Heart right ventricle (tissue), 16 donors: ENCODE data around the gene ARHGAP1. TPM values are rescaled to one million over a fixed set of nuclear protein-coding genes. Genes with fewer than 3 reads are reported as not detected.

Experiments
- ATAC-seq, 8 donors: fragments of 200-7000 bp; cut with Tn5 transposase; one replicate each; pipeline ENCODE4 v1.9.1; 2020; ENCODE audit warnings: mild to moderate bottlenecking in 8 of 8, moderate library complexity in 8 of 8, moderate number of reproducible peaks in 1 of 8
- DNase-seq, 2 donors: peaks; one replicate each; pipeline ENCODE4 v3.0.0-alpha.2; 2020
- H3K27ac ChIP-seq, 10 donors: fragments of 200-600 bp; sonication (generic) in 2 of 10; one replicate each; pipeline versions ENCODE4 v1.5.0 to v1.8.0; 2020 to 2022; ENCODE audit warnings: mild to moderate bottlenecking in 3 of 10
- H3K27me3 ChIP-seq, 7 donors: fragments of 200-600 bp; one replicate each; pipeline ENCODE4 v1.8.0; 2021 to 2022; ENCODE audit warnings: mild to moderate bottlenecking in 2 of 7
- H3K36me3 ChIP-seq, 9 donors: fragments of 200-600 bp; sonication (generic) in 1 of 9; one replicate each; pipeline versions ENCODE4 v1.5.0 to v1.8.0; 2020 to 2022; ENCODE audit warnings: mild to moderate bottlenecking in 2 of 9
- H3K4me1 ChIP-seq, 9 donors: fragments of 200-600 bp; sonication (generic) in 1 of 9; one replicate each; pipeline versions ENCODE4 v1.5.0 to v1.8.0; 2020 to 2022; ENCODE audit warnings: mild to moderate bottlenecking in 4 of 9
- H3K4me3 ChIP-seq, 10 donors: fragments of 200-600 bp; sonication (generic) in 2 of 10; one replicate each; pipeline versions ENCODE4 v1.5.0 to v1.8.0; 2020 to 2022; ENCODE audit warnings: mild to moderate bottlenecking in 7 of 10, moderate library complexity in 2 of 10
- H3K9me3 ChIP-seq, 11 donors: fragments of 200-600 bp in 10 of 11; sonication (generic) in 2 of 11; one replicate each; pipeline versions ENCODE4 v1.5.0 to v1.8.0; 2013 to 2022; ENCODE audit warnings: mild to moderate bottlenecking in 2 of 11, control low read depth in 1 of 11, moderate library complexity in 1 of 11
- WGBS, 2 donors: extraction: QIAGEN DNeasy Blood & Tissue Kit; methylation state at CpG; one replicate each; pipeline ENCODE4 v1.1.7; 2013; ENCODE audit warnings: inconsistent platforms in 1 of 2; 5-methylcytosine and 5-hydroxymethylcytosine counted together
- intact Hi-C, 10 donors: fragments of 100-400 bp; cut with DNase I; formaldehyde crosslinking; loops; one replicate each; pipeline versions ENCODE4 v1.11.1 to v1.14.2; 2022
- polyA plus RNA-seq, 2 donors: library from polyadenylated mRNA; stranded (reverse); fragments of 200-250 nt; gene quantifications; one replicate each; pipeline ENCODE4 v1.2.3, GENCODE V29; 2013
- total RNA-seq, 10 donors: library from RNA; stranded (reverse); fragmentation: NEBNext Ultra II Directional in 3 of 10; extraction: Animal tissue kit (Norgen Biotek cat#: 25700) in 3 of 10; gene quantifications; one replicate each; pipeline versions ENCODE4 v1.2.1 to v1.2.4, GENCODE V29; 2021 to 2023
- TF ChIP-seq, protein P1 (sequence below), 9 donors: fragments of 200-600 bp; sonication (generic) in 2 of 9; IDR thresholded peaks; one replicate each; pipeline versions ENCODE4 v1.5.0 to v1.8.0; 2021 to 2022; ENCODE audit warnings: antibody characterized with exemption in 9 of 9, mild to moderate bottlenecking in 5 of 9, moderate library complexity in 1 of 9
- donor health status: Arrhythmogenic right ventricular cardiomyopathy.
- donor health status: ischemic (EF 13 %, LVEDD 7.1; RV severe dilation, severe dysfunction).
- donor health status: healthy with polysubstance abuse.
- donor health status: DM: no; HTN: yes; CAD: no.
- donor health status: DM: no; HTN: no; CAD: no.
- donor health status: ischemic (EF 25% LVEDD 6.9; RV normal size, moderate dysfunction).
- donor health status: ischemic (EF 25% LVEDD 5.7; RV mildly dilated, moderate dysfunction).
- donor health status: healthy.
- donor health status: DM: yes; HTN: yes; CAD: no.
- donor health status: Ischemic cardiomyopathy.
- donor health status: ischemic (EF 35%, LVEDD 5.7; RV mildly dilated, moderate dysfunction).
- donor health status: nonischemic (EF 11% LVEDD 7.7; RV severe dilation, severe dysfunction).
- donor health status: DM: yes; HTN: yes; CAD: no.
- donor health status: PGD.
- donor health status: ischemic (EF 29% LVEDD 5.4; RV normal size, mild dysfunction).
- donor health status: nonischemic (EF 23%, LVEDD 6.1; RV moderate dilation, normal function).

ARHGAP1 gene
- total and polyA plus RNA-seq, 12 donors = 28.4 to 268 (median 124) TPM

DNA sequence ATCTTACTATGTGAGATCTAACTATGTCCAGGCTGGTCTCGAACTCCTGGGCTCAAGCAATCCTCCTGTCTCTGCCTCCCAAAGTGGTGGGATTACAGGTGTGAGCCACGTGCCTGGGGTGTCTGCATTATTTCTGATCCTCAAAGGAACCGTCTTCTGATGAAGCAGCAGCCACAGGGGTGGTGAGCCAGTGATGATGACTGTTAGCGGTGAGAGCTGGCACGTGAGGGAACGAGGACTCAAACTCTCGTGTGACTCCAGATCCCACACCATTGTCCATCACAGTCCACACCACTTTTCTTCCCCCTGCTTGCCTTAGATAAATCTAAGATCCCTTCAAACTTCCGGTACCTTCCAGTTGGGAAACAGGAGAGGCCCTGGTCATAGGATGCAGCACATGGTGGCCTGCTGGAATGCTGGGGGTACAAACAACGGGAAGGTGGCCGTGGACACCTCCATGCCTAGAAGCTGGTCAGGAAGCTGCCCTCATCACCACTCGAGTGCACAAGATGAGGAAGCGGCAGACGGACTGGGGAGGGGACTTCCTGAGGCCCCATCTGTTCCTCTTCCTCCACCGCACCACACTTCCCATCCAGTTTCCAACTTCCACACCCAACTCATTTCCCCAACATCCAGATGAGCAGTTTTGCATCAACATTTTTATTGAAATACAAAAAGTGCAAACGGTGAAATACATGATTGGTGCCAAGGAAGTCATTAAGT lies 23.8 kb downstream of the ARHGAP1 start:
- intact Hi-C loops = no loop called here
- no peak for DNase-seq
- Histone ChIP-seq H3K27ac (peak overlapping the region in 9 of 10 donors; percentile 14 to 88 (median 81)), H3K27me3 (no peaks in the 10 kb centered on the region), H3K4me3 (no peak overlapping the region), H3K4me1 (peaks cover 13 to 68% (median 50%) of the 10 kb centered on the region in 9 donors), H3K9me3 (no peaks in the 10 kb centered on the region), H3K36me3 (peaks cover under 1 to 85% (median 45%) of the 10 kb centered on the region in 9 donors)
- ATAC-seq = peak in 1 of 8 donors; percentile 14
- TF ChIP-seq, protein P1, sequence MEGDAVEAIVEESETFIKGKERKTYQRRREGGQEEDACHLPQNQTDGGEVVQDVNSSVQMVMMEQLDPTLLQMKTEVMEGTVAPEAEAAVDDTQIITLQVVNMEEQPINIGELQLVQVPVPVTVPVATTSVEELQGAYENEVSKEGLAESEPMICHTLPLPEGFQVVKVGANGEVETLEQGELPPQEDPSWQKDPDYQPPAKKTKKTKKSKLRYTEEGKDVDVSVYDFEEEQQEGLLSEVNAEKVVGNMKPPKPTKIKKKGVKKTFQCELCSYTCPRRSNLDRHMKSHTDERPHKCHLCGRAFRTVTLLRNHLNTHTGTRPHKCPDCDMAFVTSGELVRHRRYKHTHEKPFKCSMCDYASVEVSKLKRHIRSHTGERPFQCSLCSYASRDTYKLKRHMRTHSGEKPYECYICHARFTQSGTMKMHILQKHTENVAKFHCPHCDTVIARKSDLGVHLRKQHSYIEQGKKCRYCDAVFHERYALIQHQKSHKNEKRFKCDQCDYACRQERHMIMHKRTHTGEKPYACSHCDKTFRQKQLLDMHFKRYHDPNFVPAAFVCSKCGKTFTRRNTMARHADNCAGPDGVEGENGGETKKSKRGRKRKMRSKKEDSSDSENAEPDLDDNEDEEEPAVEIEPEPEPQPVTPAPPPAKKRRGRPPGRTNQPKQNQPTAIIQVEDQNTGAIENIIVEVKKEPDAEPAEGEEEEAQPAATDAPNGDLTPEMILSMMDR (IDR thresholded peaks at IDR 0.05) = no peak
- WGBS, 2 donors = 69 to 73% methylated on average over 15 of the region's 15 CpGs

DNA sequence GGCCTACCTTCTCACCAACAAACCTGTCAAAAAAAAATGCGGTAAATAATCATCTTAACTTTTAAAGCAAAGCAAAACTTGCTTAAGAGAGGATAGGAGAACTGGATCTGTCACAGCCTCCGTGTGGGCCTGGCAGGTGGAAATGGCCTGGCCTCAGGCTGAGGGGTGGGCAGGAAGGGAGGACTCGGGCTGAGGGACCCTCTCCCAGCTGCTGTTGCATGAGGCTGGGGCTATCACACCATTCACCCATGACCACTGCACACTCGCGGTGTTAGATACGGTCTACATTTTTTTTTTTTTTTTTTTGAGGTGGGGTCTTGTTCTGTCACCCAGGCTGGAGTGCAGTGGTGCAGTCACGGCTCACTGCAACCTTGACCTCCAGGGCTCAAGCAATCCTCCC lies 24.5 kb downstream of the ARHGAP1 start:
- intact Hi-C loops = no loop called here
- Histone ChIP-seq H3K27ac (peak overlapping the region; percentile 67 to 88 (median 80)), H3K36me3 (peaks cover 0 to 85% (median 40%) of the 10 kb centered on the region in 9 donors), H3K27me3 (no peaks in the 10 kb centered on the region), H3K4me1 (peaks cover 13 to 75% (median 50%) of the 10 kb centered on the region in 9 donors), H3K4me3 (no peak overlapping the region), H3K9me3 (no peaks in the 10 kb centered on the region)
- 87 to 90% methylated on average over 7 of the region's 7 CpGs for WGBS, 2 donors
- TF ChIP-seq, protein P1 (IDR thresholded peaks at IDR 0.05) = no peak
- ATAC-seq (no peak), DNase-seq (no peak)

- Histone ChIP-seq H3K4me3 (no peak overlapping the region), H3K9me3 (no peaks in the 10 kb centered on the region), H3K27ac (peak overlapping the region; percentile 67 to 88 (median 80)), H3K4me1 (peaks cover 13 to 80% (median 50%) of the 10 kb centered on the region in 9 donors), H3K36me3 (peaks cover 0 to 85% (median 40%) of the 10 kb centered on the region in 9 donors), H3K27me3 (no peaks in the 10 kb centered on the region)
- intact Hi-C loops = no loop called here
- WGBS, 2 donors = 22 to 32% methylated on average over 4 of the region's 4 CpGs
- DNase-seq = peak; percentile 53 to 56
- ATAC-seq = peak; percentile 56 to 75 (median 68)
- TF ChIP-seq, protein P1 (IDR thresholded peaks at IDR 0.05) = no peak
These were observed 25.0 kb downstream of the ARHGAP1 start for GRCh38 chr11:46675288-46675851.

DNA sequence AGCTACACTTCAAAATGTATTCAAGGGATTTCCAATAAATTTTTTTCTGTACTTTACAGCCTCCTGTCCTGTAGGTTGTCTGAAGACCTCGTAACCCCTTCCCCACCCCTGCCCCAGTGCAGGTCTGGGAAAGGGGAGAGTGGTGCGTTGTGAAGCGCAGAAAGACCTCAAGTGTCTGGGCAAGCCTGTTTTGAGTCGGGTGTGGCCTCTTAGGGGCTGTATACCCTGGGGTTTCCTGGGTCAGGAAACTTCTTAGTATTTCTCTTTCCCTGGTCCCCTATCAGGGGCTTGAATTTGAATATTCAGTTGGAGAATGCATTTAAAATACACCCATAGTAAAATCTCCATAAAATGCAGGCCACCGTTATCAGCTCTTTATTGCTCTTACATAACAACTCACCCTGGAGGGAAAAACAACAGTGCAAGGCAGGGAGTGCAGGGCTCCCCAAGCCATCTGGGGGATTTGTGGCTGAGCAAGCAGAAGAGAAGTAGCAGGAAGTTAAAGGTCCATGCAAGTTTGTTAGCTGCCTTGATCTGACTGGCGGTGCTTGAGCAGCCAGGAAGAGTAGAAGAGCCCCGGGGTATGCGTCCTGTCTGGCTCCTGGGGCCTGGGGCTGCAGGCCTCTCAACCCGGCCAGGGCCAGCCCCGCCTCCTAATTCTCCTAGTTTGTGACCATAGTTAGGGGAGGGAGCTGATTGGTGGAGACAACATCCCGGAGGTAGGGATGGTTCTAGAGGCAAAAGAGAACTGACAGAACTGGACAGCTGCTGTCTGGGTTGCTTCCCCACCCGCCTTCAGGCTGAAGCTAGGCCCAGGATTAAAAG lies 25.7 kb downstream of the ARHGAP1 start:
- 53 to 54% methylated on average over 12 of the region's 12 CpGs for WGBS, 2 donors
- ATAC-seq (peak; percentile 14 to 59 (median 40)), DNase-seq (peak in 1 of 2 donors; percentile 46)
- no peaks in the 10 kb centered on the region for H3K27me3 ChIP-seq
- TF ChIP-seq, protein P1 (IDR thresholded peaks at IDR 0.05) = no peak
- no peak overlapping the region for H3K4me3 ChIP-seq
- H3K4me1 ChIP-seq = peaks cover 13 to 87% (median 50%) of the 10 kb centered on the region in 9 donors
- intact Hi-C loops = no loop called here
- peak overlapping the region; percentile 67 to 88 (median 80) for H3K27ac ChIP-seq
- H3K9me3 ChIP-seq = no peaks in the 10 kb centered on the region
- peaks cover 0 to 85% (median 33%) of the 10 kb centered on the region in 9 donors for H3K36me3 ChIP-seq
